Keratinocyte (primary cell): ENCODE measurements around the gene MYO1D. TPM values are rescaled to one million over a fixed set of nuclear protein-coding genes. Genes with fewer than 3 reads are reported as not detected.

Experiments used
- DNase-seq: peaks from one replicate; pipeline ENCODE4 v3.0.0-alpha.2; 2011; ENCODE audit warnings: low read depth, missing footprints, low spot score
- FAIRE-seq: peaks from 2 replicates; lab custom pipeline; 2011; peaks lifted over from hg19 to GRCh38; lab: Jason Lieb, UNC
- H2AFZ ChIP-seq: 2 replicates; pipeline ENCODE4 v1.6.0; 2012; ENCODE audit warnings: low read length, control low read depth, inconsistent platforms; ENCODE audit not compliant: control insufficient read depth
- H3K27ac ChIP-seq: 2 replicates; pipeline ENCODE4 v1.5.1; 2011; ENCODE audit warnings: low read length; ENCODE audit not compliant: control insufficient read depth, insufficient read depth
- H3K27me3 ChIP-seq: 3 replicates; pipeline ENCODE4 v1.6.0; 2011; ENCODE audit warnings: low read length; ENCODE audit not compliant: control insufficient read depth, insufficient read depth; ENCODE audit errors: extremely low read depth
- H3K36me3 ChIP-seq, 2 experiments: 2 replicates in 1 of 2; 3 replicates in 1 of 2; pipeline ENCODE4 v1.5.1; 2011; ENCODE audit warnings: low read length in 2 of 2, mild to moderate bottlenecking in 1 of 2; ENCODE audit not compliant: control insufficient read depth in 2 of 2, insufficient read depth in 2 of 2; ENCODE audit errors: extremely low read depth in 1 of 2
- H3K4me1 ChIP-seq: 3 replicates; pipeline ENCODE4 v1.5.1; 2011; ENCODE audit warnings: low read length; ENCODE audit not compliant: control insufficient read depth, insufficient read depth; ENCODE audit errors: extremely low read depth
- H3K4me2 ChIP-seq: 3 replicates; pipeline ENCODE4 v1.6.0; 2011; ENCODE audit warnings: low read depth, low read length; ENCODE audit not compliant: control insufficient read depth, insufficient read depth; ENCODE audit errors: extremely low read depth
- H3K4me3 ChIP-seq, 3 experiments: fragments of 200-600 bp in 1 of 3; sonication (generic) in 1 of 3; 2 replicates in 2 of 3; 3 replicates in 1 of 3; pipeline ENCODE4 v1.5.1; 2011 to 2016; ENCODE audit warnings: low read length in 3 of 3, mild to moderate bottlenecking in 3 of 3, control low read depth in 2 of 3, inconsistent platforms in 1 of 3, low read depth in 1 of 3, mixed read lengths in 1 of 3, mixed run types in 1 of 3, moderate library complexity in 1 of 3; ENCODE audit not compliant: control insufficient read depth in 2 of 3, insufficient read depth in 2 of 3; ENCODE audit errors: extremely low read depth in 1 of 3
- H3K79me2 ChIP-seq: 2 replicates; pipeline ENCODE4 v1.6.0; 2012; ENCODE audit warnings: low read length; ENCODE audit not compliant: control insufficient read depth, insufficient read depth
- H3K9ac ChIP-seq: 3 replicates; pipeline ENCODE4 v1.6.0; 2011; ENCODE audit warnings: low read length; ENCODE audit not compliant: control insufficient read depth, insufficient read depth; ENCODE audit errors: extremely low read depth
- H3K9me1 ChIP-seq: 3 replicates; pipeline ENCODE4 v1.6.0; 2011; ENCODE audit warnings: low read length; ENCODE audit not compliant: control insufficient read depth, insufficient read depth; ENCODE audit errors: extremely low read depth
- H3K9me3 ChIP-seq: 2 replicates; pipeline ENCODE4 v1.5.1; 2012; ENCODE audit warnings: low read depth, low read length; ENCODE audit not compliant: control insufficient read depth
- H4K20me1 ChIP-seq: 3 replicates; pipeline ENCODE4 v1.6.0; 2011; ENCODE audit warnings: low read length; ENCODE audit not compliant: control insufficient read depth, insufficient read depth; ENCODE audit errors: extremely low read depth
- EZH2 ChIP-seq: IDR thresholded peaks from one replicate; pipeline ENCODE4 v1.6.1; 2012; ENCODE audit warnings: inconsistent platforms, mild to moderate bottlenecking, low read length, moderate library complexity
- dilution Hi-C: fragments of 300-500 bp; cut with MboI; formaldehyde crosslinking; loops from one replicate; pipeline ENCODE4 v1.7.0; 2020; ENCODE audit warnings: low sequenced_read_pairs; ENCODE audit not compliant: extremely low pct_ligation_motif_present
- polyA plus RNA-seq, 5 experiments: library from polyadenylated mRNA; depleted of rRNA in 3 of 5; stranded (reverse) in 3 of 5; stranded (forward) in 1 of 5; unstranded in 1 of 5; fragments of >200 nt; gene quantifications; 1 replicate in 1 of 5; 2 replicates in 3 of 5; 3 replicates in 1 of 5; pipeline versions ENCODE4 v1.2.1 to v1.2.3, GENCODE V29; 2011 to 2012; ENCODE audit warnings: missing spikeins in 2 of 5, low read depth in 1 of 5, low replicate concordance in 1 of 5
- TF ChIP-seq, protein P1 (sequence below), 3 experiments: IDR thresholded peaks in 1 of 3; conservative IDR thresholded peaks in 1 of 3; optimal IDR thresholded peaks in 1 of 3; 2 replicates in 2 of 3; 3 replicates in 1 of 3; pipeline versions ENCODE3 to v1.5.1; 2011; ENCODE audit warnings: low read length in 3 of 3, mild to moderate bottlenecking in 3 of 3, moderate library complexity in 2 of 3, control low read depth in 1 of 3, inconsistent platforms in 1 of 3; ENCODE audit not compliant: insufficient read depth in 2 of 3; ENCODE audit errors: extremely low read depth in 1 of 3

MYO1D gene
- polyA plus RNA-seq, 1 donor (not counting 4 experiments of a cell fraction or from before 2014, with no cell fraction given): 33.7 TPM

GRCh38 chr17:32869345-32870026, 7.4 kb downstream of the MYO1D start:
- Histone ChIP-seq H3K4me3 (no peak overlapping the region), H3K4me2 (no peak overlapping the region), H3K4me1 (peaks cover 8% of the 10 kb centered on the region), H3K27ac (no peak overlapping the region), H2AFZ (no peak overlapping the region), H3K9me1 (no peaks in the 10 kb centered on the region), H3K9ac (no peak overlapping the region), H3K27me3 (no peaks in the 10 kb centered on the region), H3K9me3 (no peaks in the 10 kb centered on the region), H4K20me1 (peaks cover 4% of the 10 kb centered on the region), H3K79me2 (peaks cover 52% of the 10 kb centered on the region), H3K36me3 (peaks cover 3 to 4% of the 10 kb centered on the region in 2 experiments)
- dilution Hi-C loops: no loop called here
- DNase-seq (no peak), FAIRE-seq (no peak)
- no peak for TF ChIP-seq EZH2
- TF ChIP-seq, protein P1, sequence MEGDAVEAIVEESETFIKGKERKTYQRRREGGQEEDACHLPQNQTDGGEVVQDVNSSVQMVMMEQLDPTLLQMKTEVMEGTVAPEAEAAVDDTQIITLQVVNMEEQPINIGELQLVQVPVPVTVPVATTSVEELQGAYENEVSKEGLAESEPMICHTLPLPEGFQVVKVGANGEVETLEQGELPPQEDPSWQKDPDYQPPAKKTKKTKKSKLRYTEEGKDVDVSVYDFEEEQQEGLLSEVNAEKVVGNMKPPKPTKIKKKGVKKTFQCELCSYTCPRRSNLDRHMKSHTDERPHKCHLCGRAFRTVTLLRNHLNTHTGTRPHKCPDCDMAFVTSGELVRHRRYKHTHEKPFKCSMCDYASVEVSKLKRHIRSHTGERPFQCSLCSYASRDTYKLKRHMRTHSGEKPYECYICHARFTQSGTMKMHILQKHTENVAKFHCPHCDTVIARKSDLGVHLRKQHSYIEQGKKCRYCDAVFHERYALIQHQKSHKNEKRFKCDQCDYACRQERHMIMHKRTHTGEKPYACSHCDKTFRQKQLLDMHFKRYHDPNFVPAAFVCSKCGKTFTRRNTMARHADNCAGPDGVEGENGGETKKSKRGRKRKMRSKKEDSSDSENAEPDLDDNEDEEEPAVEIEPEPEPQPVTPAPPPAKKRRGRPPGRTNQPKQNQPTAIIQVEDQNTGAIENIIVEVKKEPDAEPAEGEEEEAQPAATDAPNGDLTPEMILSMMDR (optimal IDR thresholded peaks at IDR 0.05 in 1 of 3, IDR thresholded peaks at IDR 0.05 in 1 of 3, conservative IDR thresholded peaks at IDR 0.05 in 1 of 3; ENCODE audit: extremely low read depth in 1 of 3, insufficient read depth in 2 of 3, low read length in 3 of 3): no peak

DNA sequence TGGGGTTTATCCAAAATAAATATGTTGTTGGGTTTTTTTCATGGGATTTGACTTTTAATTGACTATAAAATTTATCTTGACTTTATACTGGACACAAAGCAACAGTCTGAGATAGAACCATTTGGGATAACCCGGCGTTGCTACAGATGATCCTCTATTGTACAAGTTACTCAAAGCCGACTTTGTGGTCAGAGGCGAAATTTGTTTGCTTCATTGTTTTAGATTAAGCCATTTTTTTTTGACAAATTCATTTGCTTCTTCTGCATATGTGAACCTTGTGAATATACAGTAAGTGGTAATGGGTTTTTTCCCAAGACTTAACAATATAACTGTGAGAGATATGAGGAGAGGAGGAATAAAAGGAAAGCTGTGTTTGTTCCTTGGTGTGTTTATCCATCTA, 11.8 kb downstream of the MYO1D start:
- peaks cover 5% of the 10 kb centered on the region for H3K4me1 ChIP-seq
- no peak for FAIRE-seq

More for the DNA sequence above, 11.8 kb downstream of the MYO1D start:
- dilution Hi-C loops: no loop called here
- Histone ChIP-seq H3K4me2 (no peak overlapping the region), H3K79me2 (peaks cover 39% of the 10 kb centered on the region), H3K9me1 (no peaks in the 10 kb centered on the region), H3K27ac (no peak overlapping the region), H3K9ac (no peak overlapping the region), H3K4me3 (no peak overlapping the region), H2AFZ (no peak overlapping the region), H3K36me3 (peaks cover 0 to 3% of the 10 kb centered on the region in 2 experiments), H4K20me1 (no peaks in the 10 kb centered on the region), H3K9me3 (no peaks in the 10 kb centered on the region), H3K27me3 (no peaks in the 10 kb centered on the region)
- TF ChIP-seq, protein P1 (optimal IDR thresholded peaks at IDR 0.05 in 1 of 3, IDR thresholded peaks at IDR 0.05 in 1 of 3, conservative IDR thresholded peaks at IDR 0.05 in 1 of 3; ENCODE audit: extremely low read depth in 1 of 3, insufficient read depth in 2 of 3, low read length in 3 of 3): no peak
- no peak for TF ChIP-seq EZH2
- no peak for DNase-seq
